Stimulated activated CD8-positive, alpha-beta memory T cell treated with anti-CD3 and anti-CD28 coated beads, Interleukin-7, amount 100 ng/mL, for 1 hour (primary cell): ENCODE measurements around the gene ELF5.

Source experiments
- DNase-seq, 2 donors: peaks; one replicate each; pipeline ENCODE4 v3.0.0-alpha.2; 2020; ENCODE audit warnings: low read depth in 2 of 2

The ELF5 gene

GRCh38 chr11:34454308-34455032, 59.1 kb downstream of the ELF5 start:
- DNase-seq, result no peak

DNA sequence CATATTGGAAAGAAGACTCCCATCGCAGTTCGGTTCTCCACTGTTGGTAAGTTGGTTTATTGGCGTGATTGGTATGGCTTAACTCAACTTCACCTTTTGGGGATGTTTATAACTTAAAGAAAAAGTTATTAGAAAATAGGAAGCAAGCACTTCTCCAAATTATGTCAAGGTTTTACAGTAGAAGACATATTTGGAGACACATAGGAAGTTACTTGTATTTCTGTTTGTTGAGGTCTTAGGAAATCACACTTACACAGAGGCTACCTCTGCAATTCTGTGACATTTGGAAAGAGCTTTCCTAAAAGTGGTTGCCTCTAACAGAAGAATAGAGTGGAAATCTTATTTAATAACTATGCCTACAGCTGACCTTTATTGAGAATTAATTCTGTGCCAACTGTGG, 62.5 kb downstream of the ELF5 start:
- no peak for DNase-seq

GRCh38 chr11:34449013-34449412, 64.6 kb downstream of the ELF5 start:
- DNase-seq, result no peak

DNA sequence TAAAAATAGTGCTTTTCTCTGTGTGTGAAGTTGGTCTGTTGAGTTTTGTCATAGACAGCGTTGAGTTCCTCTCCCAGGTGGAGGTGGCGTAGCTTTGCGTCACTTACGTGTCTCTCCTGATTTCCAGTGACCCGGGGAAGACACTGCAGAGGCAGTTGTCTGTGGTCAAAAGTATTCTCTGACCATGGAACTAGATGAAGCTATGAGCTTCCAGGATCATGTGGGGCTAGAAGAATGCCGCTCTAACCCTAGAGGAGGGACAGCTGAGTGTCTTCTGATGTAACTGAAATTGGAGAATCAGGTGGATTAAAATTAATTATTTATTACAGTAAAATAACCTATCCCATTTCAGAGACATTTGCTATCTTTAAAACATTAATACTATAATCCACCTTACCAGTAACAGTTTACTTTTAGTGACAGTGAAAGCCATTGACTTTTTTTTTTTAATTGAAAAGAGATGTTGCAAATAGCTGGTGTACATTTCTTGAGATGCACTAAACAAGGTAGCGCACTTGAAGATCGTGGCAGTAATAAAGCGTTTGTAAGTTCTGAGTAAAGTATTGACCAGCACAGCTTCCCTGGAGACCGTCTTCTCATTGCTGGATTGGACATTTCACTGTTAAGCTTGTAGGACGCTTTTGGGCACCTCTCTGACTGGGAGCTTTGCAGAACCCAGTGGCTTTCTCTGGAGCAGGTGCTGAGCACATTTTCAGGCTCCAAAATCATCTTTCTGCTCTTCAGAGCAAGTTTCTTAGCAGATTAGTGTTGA, 65.2 kb downstream of the ELF5 start:
- no peak for DNase-seq

DNA sequence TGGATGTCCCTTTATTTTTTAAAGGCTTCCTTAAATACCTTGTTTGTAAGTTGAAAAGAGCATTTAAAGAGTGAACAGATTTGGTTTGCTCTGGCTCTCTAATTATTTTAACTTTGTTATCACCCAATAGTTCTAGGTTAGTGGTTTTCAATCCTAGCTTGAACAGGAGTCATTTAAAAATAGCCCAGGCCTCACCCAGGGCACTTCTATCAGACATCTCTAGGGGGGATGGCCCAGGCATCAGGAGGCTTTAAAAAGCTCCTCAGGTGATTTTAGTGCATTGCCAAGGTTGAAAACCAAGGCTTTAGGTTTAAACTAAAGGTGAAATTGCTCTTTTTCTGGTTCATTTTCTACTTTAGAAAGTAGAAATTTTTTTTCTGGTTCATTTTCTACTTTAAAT, 66.5 kb downstream of the ELF5 start:
- no peak for DNase-seq

- no peak for DNase-seq
These were observed 67.2 kb downstream of the ELF5 start for GRCh38 chr11:34446386-34446785.

- no peak for DNase-seq
These were observed 67.6 kb downstream of the ELF5 start for GRCh38 chr11:34445956-34446355.

GRCh38 chr11:34444428-34444827, 69.2 kb downstream of the ELF5 start:
- DNase-seq, result no peak

DNA sequence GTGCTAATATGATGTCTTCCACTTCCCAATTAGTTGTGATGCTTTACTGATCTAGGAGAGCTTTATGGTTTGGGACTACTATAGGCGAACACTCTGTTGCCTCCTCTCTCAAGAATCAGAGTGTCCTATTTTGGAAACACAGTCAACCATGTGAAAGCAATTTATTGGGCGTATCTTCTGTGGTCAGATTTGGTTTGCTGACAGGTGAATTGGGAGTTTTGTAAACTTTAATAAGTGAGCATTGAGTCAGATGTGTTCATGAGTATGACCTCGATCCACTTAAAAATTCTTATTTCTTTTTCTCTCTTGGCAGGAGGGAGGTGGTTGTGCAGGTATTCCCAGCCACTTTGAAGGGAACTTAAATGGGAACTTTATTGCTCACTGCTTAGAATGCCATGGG, 70.5 kb downstream of the ELF5 start:
- no peak for DNase-seq

DNA sequence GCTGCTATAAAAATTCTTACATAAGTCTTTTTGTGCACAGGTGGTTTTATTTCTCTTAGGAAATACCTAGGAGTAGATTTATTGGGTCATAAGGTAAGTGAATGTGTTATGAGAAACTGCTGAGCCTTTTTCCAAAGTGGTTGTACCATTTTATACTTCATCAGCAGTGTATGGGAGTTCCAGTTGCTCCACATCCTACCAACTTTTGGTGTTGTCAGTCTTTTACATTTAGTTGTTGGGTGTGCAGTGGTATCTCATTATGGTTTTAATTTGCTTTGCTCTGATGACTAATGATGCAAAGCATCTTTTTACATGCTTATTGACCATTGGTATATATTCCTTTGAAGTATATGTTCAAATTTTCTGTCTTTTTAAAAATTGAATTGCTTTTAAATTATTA, 71.8 kb downstream of the ELF5 start:
- no peak for DNase-seq

- DNase-seq, result no peak
These were observed 73.9 kb downstream of the ELF5 start for GRCh38 chr11:34439610-34440198.

DNA sequence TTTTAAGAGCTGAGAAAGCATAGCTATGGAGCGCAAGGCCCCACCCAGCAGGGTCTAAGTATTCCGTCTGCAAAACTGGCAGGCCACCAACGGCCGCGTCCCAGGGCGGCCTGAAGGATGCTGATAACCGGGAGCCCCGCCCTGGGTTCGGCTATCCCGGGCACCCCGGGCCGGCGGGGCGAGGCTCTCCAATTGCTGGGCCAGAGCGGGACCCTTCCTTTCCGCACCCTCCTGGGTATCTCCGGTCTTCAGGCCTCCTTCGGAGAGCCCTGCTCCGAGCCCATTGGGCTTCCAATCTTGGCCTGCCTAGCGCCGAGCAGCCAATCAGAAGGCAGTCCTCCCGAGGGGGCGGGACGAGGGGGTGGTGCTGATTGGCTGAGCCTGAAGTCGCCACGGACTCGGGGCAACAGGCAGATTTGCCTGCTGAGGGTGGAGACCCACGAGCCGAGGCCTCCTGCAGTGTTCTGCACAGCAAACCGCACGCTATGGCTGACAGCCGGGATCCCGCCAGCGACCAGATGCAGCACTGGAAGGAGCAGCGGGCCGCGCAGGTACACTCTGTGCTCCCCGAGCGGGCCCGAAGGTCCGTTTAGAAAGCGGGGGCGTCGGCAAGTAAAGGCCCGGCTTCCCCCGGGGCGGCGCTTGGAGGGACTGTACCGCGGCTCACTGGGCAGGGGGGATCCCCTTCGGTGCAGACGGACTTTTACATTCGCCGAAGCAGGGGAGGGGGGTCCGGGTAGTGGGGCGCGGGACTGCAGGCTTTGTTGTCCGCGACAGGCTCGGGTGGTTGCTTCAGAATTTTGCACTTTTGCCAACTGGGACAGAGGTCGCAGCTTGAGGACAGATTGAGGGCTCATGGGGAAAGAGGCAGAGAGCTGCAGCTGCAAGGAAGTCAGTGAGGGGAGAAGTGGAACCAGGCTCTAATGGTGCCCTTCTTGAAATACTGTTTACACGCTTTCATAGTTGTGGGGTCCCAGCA, 74.8 kb downstream of the ELF5 start, which contains the start of gene CAT:
Gene CAT, plus strand, starts transcription at position 406 of the 979 bp plus-strand sequence. Its CDS starts 80 bp downstream, at position 486.
- DNase-seq, result peak; percentile 95 to 96

GRCh38 chr11:34437224-34438125, 76.1 kb downstream of the ELF5 start:
- DNase-seq, result no peak

DNA sequence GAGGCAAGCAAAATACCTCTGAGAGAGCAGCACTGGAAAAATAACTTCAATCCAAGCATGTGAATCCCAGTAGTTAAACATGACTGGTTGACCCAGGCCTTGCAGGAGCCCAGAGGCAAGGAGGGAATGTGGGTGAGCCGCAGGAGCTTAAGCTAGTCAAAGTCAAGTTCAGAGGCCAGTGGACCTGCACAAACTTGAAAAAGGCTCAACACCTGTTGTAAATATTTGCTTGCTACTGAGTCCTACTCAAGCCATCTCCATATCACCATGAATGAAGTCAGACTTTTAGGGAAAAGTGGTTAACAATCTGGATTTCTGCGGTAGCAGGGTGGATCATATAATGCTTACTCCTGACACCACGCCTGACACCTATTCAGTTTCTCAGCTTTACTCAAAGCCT, 79.7 kb downstream of the ELF5 start:
- DNase-seq, result no peak

DNA sequence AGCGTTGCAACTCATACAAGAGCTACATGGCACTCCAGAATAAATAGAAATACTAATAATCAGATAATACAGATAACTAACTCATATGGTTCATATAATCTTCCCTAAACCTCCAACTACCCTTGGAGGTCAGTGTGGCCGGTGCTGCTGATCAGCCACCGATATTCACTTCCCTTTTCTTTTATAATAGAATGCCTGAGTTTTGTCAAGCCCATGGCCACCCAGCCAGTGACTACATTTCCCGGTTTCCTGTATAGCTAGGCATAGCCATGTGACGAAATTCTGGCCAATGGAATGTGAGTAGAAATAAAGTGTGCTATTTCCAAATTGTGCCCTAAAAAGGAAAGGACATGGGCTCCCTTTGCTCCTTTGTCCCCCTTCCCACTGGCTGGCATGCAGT, 80.8 kb downstream of the ELF5 start:
- no peak for DNase-seq

- no peak for DNase-seq
These were observed 81.6 kb downstream of the ELF5 start for GRCh38 chr11:34431979-34432378.
